Fibroblast of lung (primary cell): ENCODE data around the gene YIPF5. TPM values are rescaled to one million over a fixed set of nuclear protein-coding genes. Genes with fewer than 3 reads are reported as not detected.

Source experiments
- DNase-seq, 2 donors: peaks; one replicate each; pipeline versions ENCODE4 v3.0.0 to v3.0.0-alpha.2; 2010; ENCODE audit warnings: low read depth in 2 of 2
- H2AFZ ChIP-seq: 2 replicates; pipeline ENCODE4 v1.5.1; 2012; ENCODE audit warnings: low read length, control low read depth, inconsistent platforms
- H3K27ac ChIP-seq: 2 replicates; pipeline ENCODE4 v1.5.1; 2011; ENCODE audit warnings: low read length, control low read depth; ENCODE audit not compliant: insufficient read depth
- H3K27me3 ChIP-seq: 2 replicates; pipeline ENCODE4 v1.5.1; 2011; ENCODE audit warnings: mild to moderate bottlenecking, low read length; ENCODE audit not compliant: control insufficient read depth, insufficient read depth
- H3K36me3 ChIP-seq: 2 replicates; pipeline ENCODE4 v1.5.1; 2011; ENCODE audit warnings: low read length; ENCODE audit not compliant: control insufficient read depth, insufficient read depth
- H3K4me1 ChIP-seq: 2 replicates; pipeline ENCODE4 v1.5.1; 2011; ENCODE audit warnings: low read length; ENCODE audit not compliant: control insufficient read depth, insufficient read depth; ENCODE audit errors: extremely low read depth
- H3K4me2 ChIP-seq: 2 replicates; pipeline ENCODE4 v1.5.1; 2011; ENCODE audit warnings: low read length, control low read depth; ENCODE audit not compliant: insufficient read depth; ENCODE audit errors: extremely low read depth
- H3K4me3 ChIP-seq, 4 experiments: fragments of 200-600 bp in 1 of 4; sonication (generic) in 1 of 4; replicated peaks in 1 of 4; 2 replicates each; pipeline ENCODE4 v1.5.1; 2011 to 2016; ENCODE audit warnings: low read length in 4 of 4, low read depth in 3 of 4, mild to moderate bottlenecking in 3 of 4, control low read depth in 2 of 4, inconsistent platforms in 1 of 4, mixed read lengths in 1 of 4; ENCODE audit not compliant: insufficient read depth in 1 of 4; ENCODE audit errors: control extremely low read depth in 1 of 4
- H3K79me2 ChIP-seq: 2 replicates; pipeline ENCODE4 v1.5.1; 2012; ENCODE audit warnings: mild to moderate bottlenecking, low read length, inconsistent platforms; ENCODE audit not compliant: control insufficient read depth, insufficient read depth
- H3K9ac ChIP-seq: 2 replicates; pipeline ENCODE4 v1.5.1; 2011; ENCODE audit warnings: mild to moderate bottlenecking, low read length, control low read depth; ENCODE audit not compliant: insufficient read depth
- H3K9me3 ChIP-seq: 2 replicates; pipeline ENCODE4 v1.5.1; 2012; ENCODE audit warnings: low read depth, low read length; ENCODE audit not compliant: control insufficient read depth, insufficient read depth
- H4K20me1 ChIP-seq: 2 replicates; pipeline ENCODE4 v1.5.1; 2011; ENCODE audit warnings: low read length; ENCODE audit not compliant: control insufficient read depth, insufficient read depth; ENCODE audit errors: extremely low read depth
- EZH2 ChIP-seq: IDR thresholded peaks from 2 replicates; pipeline ENCODE4 v1.5.1; 2012; ENCODE audit warnings: low read length, control low read depth, mild to moderate bottlenecking; ENCODE audit errors: missing control alignments
- polyA plus RNA-seq, 2 donors: library from polyadenylated mRNA; depleted of rRNA in 1 of 2; stranded (reverse) in 1 of 2; unstranded in 1 of 2; fragments of >200 nt; gene quantifications; 2 replicates each; pipeline ENCODE4 v1.2.1, GENCODE V29; 2011 to 2012; ENCODE audit warnings: missing spikeins in 1 of 2
- total RNA-seq: library from RNA; depleted of rRNA; stranded (reverse); fragments of >200 nt; gene quantifications from 2 replicates; pipeline ENCODE4 v1.2.1, GENCODE V29; 2014
- TF ChIP-seq, protein P1 (sequence below), 2 donors: IDR thresholded peaks in 1 of 2; conservative IDR thresholded peaks in 1 of 2; 1 replicate in 1 of 2; 2 replicates in 1 of 2; pipeline ENCODE4 v1.5.1; 2011 to 2012; ENCODE audit warnings: low read length in 2 of 2, control low read depth in 1 of 2, inconsistent platforms in 1 of 2, low read depth in 1 of 2, mild to moderate bottlenecking in 1 of 2

The YIPF5 gene
- total and polyA plus RNA-seq, 2 donors (not counting 1 experiment from before 2014, with no cell fraction given) = 83.2 to 175 TPM

GRCh38 chr5:144122081-144122480 is 48.4 kb downstream of the YIPF5 start:
- Histone ChIP-seq H3K4me2 (no peak overlapping the region), H3K9me3 (no peaks in the 10 kb centered on the region), H3K4me1 (peaks cover 4% of the 10 kb centered on the region), H3K27ac (no peak overlapping the region), H3K27me3 (no peaks in the 10 kb centered on the region), H3K9ac (no peak overlapping the region), H3K36me3 (no peaks in the 10 kb centered on the region), H3K4me3 (no peak overlapping the region), H4K20me1 (no peaks in the 10 kb centered on the region), H2AFZ (no peak overlapping the region), H3K79me2 (no peaks in the 10 kb centered on the region)
- TF ChIP-seq, protein P1, sequence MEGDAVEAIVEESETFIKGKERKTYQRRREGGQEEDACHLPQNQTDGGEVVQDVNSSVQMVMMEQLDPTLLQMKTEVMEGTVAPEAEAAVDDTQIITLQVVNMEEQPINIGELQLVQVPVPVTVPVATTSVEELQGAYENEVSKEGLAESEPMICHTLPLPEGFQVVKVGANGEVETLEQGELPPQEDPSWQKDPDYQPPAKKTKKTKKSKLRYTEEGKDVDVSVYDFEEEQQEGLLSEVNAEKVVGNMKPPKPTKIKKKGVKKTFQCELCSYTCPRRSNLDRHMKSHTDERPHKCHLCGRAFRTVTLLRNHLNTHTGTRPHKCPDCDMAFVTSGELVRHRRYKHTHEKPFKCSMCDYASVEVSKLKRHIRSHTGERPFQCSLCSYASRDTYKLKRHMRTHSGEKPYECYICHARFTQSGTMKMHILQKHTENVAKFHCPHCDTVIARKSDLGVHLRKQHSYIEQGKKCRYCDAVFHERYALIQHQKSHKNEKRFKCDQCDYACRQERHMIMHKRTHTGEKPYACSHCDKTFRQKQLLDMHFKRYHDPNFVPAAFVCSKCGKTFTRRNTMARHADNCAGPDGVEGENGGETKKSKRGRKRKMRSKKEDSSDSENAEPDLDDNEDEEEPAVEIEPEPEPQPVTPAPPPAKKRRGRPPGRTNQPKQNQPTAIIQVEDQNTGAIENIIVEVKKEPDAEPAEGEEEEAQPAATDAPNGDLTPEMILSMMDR (conservative IDR thresholded peaks at IDR 0.05 in 1 of 2, IDR thresholded peaks at IDR 0.05 in 1 of 2; ENCODE audit: low read depth in 1 of 2, low read length in 2 of 2) = no peak
- no peak for TF ChIP-seq EZH2
- DNase-seq = peak in 1 of 2 donors; percentile 76

DNA sequence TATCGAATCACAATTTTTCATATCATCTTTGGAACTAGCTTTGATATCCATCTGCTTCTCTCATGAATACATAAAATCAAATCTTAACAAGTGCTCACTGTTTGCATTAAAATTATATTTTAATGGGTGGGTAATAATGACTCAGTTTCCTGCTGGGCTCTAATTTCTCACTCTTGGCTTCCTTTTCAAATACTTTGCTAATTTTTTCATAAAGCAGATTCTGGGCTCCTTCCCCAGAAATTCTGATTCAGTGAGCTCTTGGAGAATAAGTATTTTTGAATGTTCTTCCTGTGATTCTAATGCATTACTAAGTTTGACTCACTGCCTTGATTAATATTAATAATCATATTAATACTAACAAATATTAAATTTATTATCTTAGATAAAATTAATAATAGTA is 48.9 kb downstream of the YIPF5 start:
- Histone ChIP-seq H3K27ac (no peak overlapping the region), H3K9me3 (no peaks in the 10 kb centered on the region), H3K9ac (no peak overlapping the region), H3K27me3 (no peaks in the 10 kb centered on the region), H3K4me2 (no peak overlapping the region), H3K36me3 (no peaks in the 10 kb centered on the region), H3K4me1 (peaks cover 4% of the 10 kb centered on the region), H3K4me3 (no peak overlapping the region), H2AFZ (no peak overlapping the region), H4K20me1 (no peaks in the 10 kb centered on the region), H3K79me2 (no peaks in the 10 kb centered on the region)
- DNase-seq = peak in 1 of 2 donors; percentile 73
- TF ChIP-seq EZH2 = no peak
- TF ChIP-seq, protein P1 (conservative IDR thresholded peaks at IDR 0.05 in 1 of 2, IDR thresholded peaks at IDR 0.05 in 1 of 2; ENCODE audit: low read depth in 1 of 2, low read length in 2 of 2) = no peak

DNA sequence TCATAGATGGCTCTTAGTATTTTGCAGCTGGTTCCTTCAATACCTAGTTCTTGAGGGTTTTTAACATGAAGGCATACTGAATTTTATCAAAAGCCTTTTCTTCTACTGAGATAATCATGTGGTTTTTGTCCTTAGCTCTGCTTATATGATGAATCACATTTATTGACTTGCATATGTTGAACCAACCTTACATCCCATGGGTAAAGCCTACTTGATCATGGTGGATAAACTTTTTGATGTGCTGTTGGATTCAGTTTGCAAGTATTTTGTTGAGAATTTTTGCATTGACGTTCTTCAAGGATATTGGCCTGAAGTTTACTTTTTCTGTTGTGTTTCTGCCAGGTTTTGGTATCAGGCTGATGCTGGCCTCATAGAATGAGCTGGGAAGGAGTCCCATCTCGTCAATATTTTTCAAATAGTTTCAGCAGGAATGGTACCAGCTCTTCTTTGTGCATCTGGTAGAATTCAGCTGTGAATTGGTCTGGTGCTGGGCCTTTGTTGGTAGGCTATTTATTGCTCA is 49.7 kb downstream of the YIPF5 start:
- Histone ChIP-seq H3K9ac (no peak overlapping the region), H3K4me1 (peaks cover 4% of the 10 kb centered on the region), H2AFZ (no peak overlapping the region), H3K27me3 (no peaks in the 10 kb centered on the region), H3K9me3 (no peaks in the 10 kb centered on the region), H3K4me2 (no peak overlapping the region), H3K4me3 (no peak overlapping the region), H4K20me1 (no peaks in the 10 kb centered on the region), H3K79me2 (no peaks in the 10 kb centered on the region), H3K36me3 (no peaks in the 10 kb centered on the region), H3K27ac (no peak overlapping the region)
- DNase-seq = no peak
- TF ChIP-seq, protein P1 (conservative IDR thresholded peaks at IDR 0.05 in 1 of 2, IDR thresholded peaks at IDR 0.05 in 1 of 2; ENCODE audit: low read depth in 1 of 2, low read length in 2 of 2) = no peak
- no peak for TF ChIP-seq EZH2
